SKM-1 treated with dmso at 0.1 percent for 144 hours (cell line): ENCODE measurements around the gene SERTAD1.

Source experiments
- DNase-seq: peaks from one replicate; lab custom pipeline; 2025; ENCODE audit not compliant: unreplicated experiment; lab: John Stamatoyannopoulos, UW

The SERTAD1 gene

GRCh38 chr19:40380199-40381037, 45.4 kb downstream of the SERTAD1 start:
- no peak for DNase-seq

- DNase-seq = no peak
Observed at GRCh38 chr19:40379446-40380198, 46.2 kb downstream of the SERTAD1 start.

GRCh38 chr19:40378509-40378908, 47.3 kb downstream of the SERTAD1 start:
- no peak for DNase-seq

GRCh38 chr19:40377876-40378385, 47.9 kb downstream of the SERTAD1 start:
- no peak for DNase-seq

GRCh38 chr19:40376286-40376862, 49.4 kb downstream of the SERTAD1 start:
- DNase-seq = no peak

GRCh38 chr19:40374084-40374483, 51.7 kb downstream of the SERTAD1 start:
- DNase-seq = no peak

- DNase-seq = no peak
Observed at GRCh38 chr19:40371802-40372122, 54.0 kb downstream of the SERTAD1 start.
